Neural cell (in vitro differentiated cells): ENCODE results near the gene TFIP11. TPM values are rescaled to one million over a fixed set of nuclear protein-coding genes. Genes with fewer than 3 reads are reported as not detected.

Source experiments
- H2AFZ ChIP-seq: fragments of 200-600, 300-800 bp; sonication (generic), shearing (Covaris generic); 2 replicates; pipeline ENCODE4 v1.6.0; 2014; ENCODE audit warnings: low read depth, mild to moderate bottlenecking, antibody characterized with exemption, low read length, moderate library complexity
- H3F3A ChIP-seq: fragments of 200-600 bp; shearing (Covaris generic); 2 replicates; pipeline ENCODE4 v1.6.1; 2016; ENCODE audit warnings: mild to moderate bottlenecking, moderate library complexity, mixed read lengths, antibody characterized with exemption, low read length; ENCODE audit not compliant: insufficient read depth, poor library complexity, severe bottlenecking
- H3K27ac ChIP-seq: fragments of 200-600, 300-800 bp; sonication (generic), shearing (Covaris generic); 2 replicates; pipeline ENCODE4 v1.5.1; 2014; ENCODE audit warnings: mild to moderate bottlenecking, low read length, moderate library complexity
- H3K27me3 ChIP-seq: fragments of 300-800, 200-600 bp; sonication (generic), shearing (Covaris generic); 2 replicates; pipeline ENCODE4 v1.6.0; 2014; ENCODE audit warnings: mild to moderate bottlenecking, low read depth, low read length, moderate library complexity; ENCODE audit not compliant: insufficient read depth
- H3K36me3 ChIP-seq: fragments of 300-800, 200-600 bp; sonication (generic), shearing (Covaris generic); 2 replicates; pipeline ENCODE4 v1.5.1; 2014; ENCODE audit warnings: mild to moderate bottlenecking, antibody characterized with exemption, low read length, moderate library complexity; ENCODE audit not compliant: insufficient read depth
- H3K4me2 ChIP-seq: fragments of 300-800, 200-600 bp; sonication (generic), shearing (Covaris generic); 2 replicates; pipeline ENCODE4 v1.6.0; 2014; ENCODE audit warnings: mild to moderate bottlenecking, low read length
- H3K4me3 ChIP-seq: fragments of 300-800, 200-600 bp; sonication (generic), shearing (Covaris generic); 2 replicates; pipeline ENCODE4 v1.5.1; 2014; ENCODE audit warnings: mild to moderate bottlenecking, low read length, moderate library complexity
- H3K79me2 ChIP-seq: fragments of 200-600 bp; shearing (Covaris generic); replicated peaks from 2 replicates; pipeline ENCODE4 v1.6.0; 2014; ENCODE audit warnings: mild to moderate bottlenecking, low read length, moderate library complexity; ENCODE audit not compliant: insufficient read depth
- H3K9ac ChIP-seq: fragments of 300-800, 200-600 bp; sonication (generic), shearing (Covaris generic); 2 replicates; pipeline ENCODE4 v1.6.1; 2016; ENCODE audit warnings: mild to moderate bottlenecking, low read length, mixed read lengths
- H3K9me2 ChIP-seq: fragments of 200-600 bp; shearing (Covaris generic); 2 replicates; pipeline ENCODE4 v1.6.1; 2016; ENCODE audit warnings: mild to moderate bottlenecking, low read length, mixed read lengths; ENCODE audit not compliant: insufficient read depth
- H3K9me3 ChIP-seq: fragments of 200-600, 300-800 bp; sonication (generic), shearing (Covaris generic); 2 replicates; pipeline ENCODE4 v1.6.1; 2016; ENCODE audit warnings: mild to moderate bottlenecking, mixed run types, low read length, moderate library complexity, mixed read lengths
- H4K20me1 ChIP-seq: fragments of 200-600 bp; shearing (Covaris generic); 2 replicates; pipeline ENCODE4 v1.6.1; 2016; ENCODE audit warnings: mild to moderate bottlenecking, mixed run types; ENCODE audit not compliant: insufficient read depth
- EP300 ChIP-seq: fragments of 450-650 bp; conservative IDR thresholded peaks from 2 replicates; pipeline ENCODE4 v1.6.1; 2014; ENCODE audit warnings: antibody characterized with exemption, mild to moderate bottlenecking, moderate library complexity; ENCODE audit not compliant: poor library complexity, severe bottlenecking
- EZH2 ChIP-seq: fragments of 200-600, 300-800 bp; shearing (Covaris generic), sonication (generic); IDR thresholded peaks from 2 replicates; pipeline ENCODE4 v1.6.1; 2014; ENCODE audit warnings: antibody characterized with exemption, low read length, borderline replicate concordance, mild to moderate bottlenecking; ENCODE audit not compliant: insufficient read depth, poor library complexity, severe bottlenecking
- MXI1 ChIP-seq: fragments of 450-650 bp; conservative IDR thresholded peaks from 2 replicates; pipeline ENCODE4 v1.6.1; 2014; ENCODE audit warnings: antibody characterized with exemption, mild to moderate bottlenecking; ENCODE audit not compliant: poor library complexity, severe bottlenecking
- POLR2AphosphoS5 ChIP-seq: IDR thresholded peaks from 2 replicates; pipeline ENCODE4 v1.6.1; 2012
- RAD21 ChIP-seq: fragments of 450-650 bp; conservative IDR thresholded peaks from 2 replicates; pipeline ENCODE4 v1.6.1; 2014; ENCODE audit warnings: antibody characterized with exemption, mild to moderate bottlenecking, moderate library complexity
- SMC3 ChIP-seq: fragments of 450-650 bp; conservative IDR thresholded peaks from 2 replicates; pipeline ENCODE4 v1.6.1; 2014; ENCODE audit warnings: antibody characterized with exemption, mild to moderate bottlenecking, moderate library complexity; ENCODE audit not compliant: poor library complexity
- TAF1 ChIP-seq: IDR thresholded peaks from 2 replicates; pipeline ENCODE4 v1.6.1; 2012; ENCODE audit warnings: low read depth
- polyA plus RNA-seq: library from polyadenylated mRNA; depleted of rRNA; stranded (reverse); fragments of >200 nt; gene quantifications from 2 replicates; pipeline ENCODE4 v1.2.3, GENCODE V29; 2014
- TF ChIP-seq, protein P1 (sequence below): fragments of 450-650 bp; IDR thresholded peaks from 2 replicates; pipeline ENCODE4 v1.5.1; 2014; ENCODE audit warnings: antibody characterized with exemption, mild to moderate bottlenecking, moderate library complexity; ENCODE audit not compliant: poor library complexity, severe bottlenecking
- TF ChIP-seq, protein P2 (sequence below): IDR thresholded peaks from 2 replicates; pipeline ENCODE4 v1.6.1; 2012; ENCODE audit warnings: borderline replicate concordance

Gene TFIP11
- polyA plus RNA-seq, 1 donor from 2014 or later: 49.8 TPM

DNA sequence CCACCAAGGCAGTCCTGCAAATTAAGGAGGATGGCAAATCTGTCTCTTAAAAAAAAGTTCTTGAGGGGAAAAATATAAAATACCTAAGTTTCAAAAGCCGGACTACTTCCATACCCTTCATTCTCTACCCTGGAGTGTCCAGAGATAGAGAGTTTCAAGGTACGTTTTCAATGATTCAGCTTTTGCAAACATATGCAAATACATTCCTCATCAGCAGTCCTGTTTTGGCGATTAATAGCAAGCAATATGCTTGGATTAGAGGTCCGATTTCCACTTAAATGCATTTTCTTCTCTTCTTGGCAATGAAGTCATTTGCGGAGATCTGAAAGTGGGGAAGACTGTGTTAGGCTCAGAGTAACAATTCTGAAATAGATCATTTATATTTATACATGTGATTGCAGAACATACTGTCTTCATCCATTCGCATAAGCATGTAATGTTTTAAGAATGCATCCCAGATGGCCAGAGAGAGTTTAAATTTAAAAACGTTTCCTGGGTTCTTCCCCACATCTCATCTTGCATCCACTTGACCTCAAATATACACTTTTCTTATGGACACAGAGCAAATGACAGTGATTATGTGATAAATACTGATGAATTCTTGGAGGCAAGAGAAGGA, 13.8 kb upstream of the TFIP11 start:
- Histone ChIP-seq H3K27me3 (no peaks in the 10 kb centered on the region), H3K4me3 (no peak overlapping the region), H4K20me1 (no peaks in the 10 kb centered on the region), H2AFZ (no peak overlapping the region), H3K9me2 (no peaks in the 10 kb centered on the region), H3K4me2 (no peak overlapping the region), H3F3A (no peaks in the 10 kb centered on the region), H3K79me2 (no peaks in the 10 kb centered on the region), H3K9ac (no peak overlapping the region), H3K36me3 (no peaks in the 10 kb centered on the region), H3K27ac (no peak overlapping the region), H3K9me3 (no peaks in the 10 kb centered on the region)
- TF ChIP-seq EZH2: no peak
- no peak for TF ChIP-seq TAF1
- no peak for TF ChIP-seq SMC3
- TF ChIP-seq, protein P1, sequence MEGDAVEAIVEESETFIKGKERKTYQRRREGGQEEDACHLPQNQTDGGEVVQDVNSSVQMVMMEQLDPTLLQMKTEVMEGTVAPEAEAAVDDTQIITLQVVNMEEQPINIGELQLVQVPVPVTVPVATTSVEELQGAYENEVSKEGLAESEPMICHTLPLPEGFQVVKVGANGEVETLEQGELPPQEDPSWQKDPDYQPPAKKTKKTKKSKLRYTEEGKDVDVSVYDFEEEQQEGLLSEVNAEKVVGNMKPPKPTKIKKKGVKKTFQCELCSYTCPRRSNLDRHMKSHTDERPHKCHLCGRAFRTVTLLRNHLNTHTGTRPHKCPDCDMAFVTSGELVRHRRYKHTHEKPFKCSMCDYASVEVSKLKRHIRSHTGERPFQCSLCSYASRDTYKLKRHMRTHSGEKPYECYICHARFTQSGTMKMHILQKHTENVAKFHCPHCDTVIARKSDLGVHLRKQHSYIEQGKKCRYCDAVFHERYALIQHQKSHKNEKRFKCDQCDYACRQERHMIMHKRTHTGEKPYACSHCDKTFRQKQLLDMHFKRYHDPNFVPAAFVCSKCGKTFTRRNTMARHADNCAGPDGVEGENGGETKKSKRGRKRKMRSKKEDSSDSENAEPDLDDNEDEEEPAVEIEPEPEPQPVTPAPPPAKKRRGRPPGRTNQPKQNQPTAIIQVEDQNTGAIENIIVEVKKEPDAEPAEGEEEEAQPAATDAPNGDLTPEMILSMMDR: no peak
- TF ChIP-seq EP300: no peak
- TF ChIP-seq MXI1: no peak

DNA sequence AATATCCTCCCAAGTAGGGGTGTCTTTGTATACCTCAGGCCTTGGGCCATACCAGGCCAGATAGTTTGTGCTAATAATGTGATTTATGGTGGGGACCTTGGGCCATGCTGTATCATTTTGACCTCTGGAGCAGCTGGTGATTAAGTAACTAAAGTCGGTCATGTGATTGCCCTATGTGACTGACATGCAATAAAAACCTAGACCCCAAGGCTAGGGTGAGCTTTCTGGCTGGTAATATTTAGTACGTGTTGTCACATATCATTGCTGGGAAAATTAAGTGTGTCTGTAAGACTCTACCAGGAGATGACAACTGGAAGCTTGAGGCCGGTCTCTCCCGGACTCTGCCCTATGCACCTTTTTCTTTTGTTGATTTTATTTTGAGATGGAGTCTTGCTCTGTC, 12.6 kb upstream of the TFIP11 start:
- Histone ChIP-seq H3K4me2 (no peak overlapping the region), H3K9me3 (no peaks in the 10 kb centered on the region), H3F3A (no peaks in the 10 kb centered on the region), H2AFZ (no peak overlapping the region), H3K9ac (no peak overlapping the region), H3K36me3 (no peaks in the 10 kb centered on the region), H3K27me3 (no peaks in the 10 kb centered on the region), H3K9me2 (no peaks in the 10 kb centered on the region), H4K20me1 (no peaks in the 10 kb centered on the region), H3K79me2 (no peaks in the 10 kb centered on the region), H3K4me3 (no peak overlapping the region), H3K27ac (no peak overlapping the region)
- TF ChIP-seq SMC3 (no peak), POLR2AphosphoS5 (no peak), RAD21 (no peak), MXI1 (no peak), EZH2 (no peak), TAF1 (no peak), EP300 (no peak)
- TF ChIP-seq, protein P2, sequence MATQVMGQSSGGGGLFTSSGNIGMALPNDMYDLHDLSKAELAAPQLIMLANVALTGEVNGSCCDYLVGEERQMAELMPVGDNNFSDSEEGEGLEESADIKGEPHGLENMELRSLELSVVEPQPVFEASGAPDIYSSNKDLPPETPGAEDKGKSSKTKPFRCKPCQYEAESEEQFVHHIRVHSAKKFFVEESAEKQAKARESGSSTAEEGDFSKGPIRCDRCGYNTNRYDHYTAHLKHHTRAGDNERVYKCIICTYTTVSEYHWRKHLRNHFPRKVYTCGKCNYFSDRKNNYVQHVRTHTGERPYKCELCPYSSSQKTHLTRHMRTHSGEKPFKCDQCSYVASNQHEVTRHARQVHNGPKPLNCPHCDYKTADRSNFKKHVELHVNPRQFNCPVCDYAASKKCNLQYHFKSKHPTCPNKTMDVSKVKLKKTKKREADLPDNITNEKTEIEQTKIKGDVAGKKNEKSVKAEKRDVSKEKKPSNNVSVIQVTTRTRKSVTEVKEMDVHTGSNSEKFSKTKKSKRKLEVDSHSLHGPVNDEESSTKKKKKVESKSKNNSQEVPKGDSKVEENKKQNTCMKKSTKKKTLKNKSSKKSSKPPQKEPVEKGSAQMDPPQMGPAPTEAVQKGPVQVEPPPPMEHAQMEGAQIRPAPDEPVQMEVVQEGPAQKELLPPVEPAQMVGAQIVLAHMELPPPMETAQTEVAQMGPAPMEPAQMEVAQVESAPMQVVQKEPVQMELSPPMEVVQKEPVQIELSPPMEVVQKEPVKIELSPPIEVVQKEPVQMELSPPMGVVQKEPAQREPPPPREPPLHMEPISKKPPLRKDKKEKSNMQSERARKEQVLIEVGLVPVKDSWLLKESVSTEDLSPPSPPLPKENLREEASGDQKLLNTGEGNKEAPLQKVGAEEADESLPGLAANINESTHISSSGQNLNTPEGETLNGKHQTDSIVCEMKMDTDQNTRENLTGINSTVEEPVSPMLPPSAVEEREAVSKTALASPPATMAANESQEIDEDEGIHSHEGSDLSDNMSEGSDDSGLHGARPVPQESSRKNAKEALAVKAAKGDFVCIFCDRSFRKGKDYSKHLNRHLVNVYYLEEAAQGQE: no peak
- TF ChIP-seq, protein P1: no peak
